GM19099 (cell line): ENCODE results near the gene RAB11FIP5.

ENCODE experiments used
- POLR2A ChIP-seq: IDR thresholded peaks from 3 replicates; pipeline ENCODE4 v1.6.1; 2011; ENCODE audit warnings: low read depth; ENCODE audit not compliant: insufficient read length; ENCODE audit errors: extremely low read depth

RAB11FIP5 gene

GRCh38 chr2:73080321-73081131, 32.2 kb downstream of the RAB11FIP5 start:
- TF ChIP-seq POLR2A: no peak

GRCh38 chr2:73079636-73080035, 33.1 kb downstream of the RAB11FIP5 start:
- TF ChIP-seq POLR2A: no peak

- TF ChIP-seq POLR2A: no peak
These were observed 34.0 kb downstream of the RAB11FIP5 start for GRCh38 chr2:73078457-73079411.

GRCh38 chr2:73077424-73077795, 35.3 kb downstream of the RAB11FIP5 start:
- TF ChIP-seq POLR2A: no peak

GRCh38 chr2:73076701-73077423, 35.9 kb downstream of the RAB11FIP5 start:
- no peak for TF ChIP-seq POLR2A

DNA sequence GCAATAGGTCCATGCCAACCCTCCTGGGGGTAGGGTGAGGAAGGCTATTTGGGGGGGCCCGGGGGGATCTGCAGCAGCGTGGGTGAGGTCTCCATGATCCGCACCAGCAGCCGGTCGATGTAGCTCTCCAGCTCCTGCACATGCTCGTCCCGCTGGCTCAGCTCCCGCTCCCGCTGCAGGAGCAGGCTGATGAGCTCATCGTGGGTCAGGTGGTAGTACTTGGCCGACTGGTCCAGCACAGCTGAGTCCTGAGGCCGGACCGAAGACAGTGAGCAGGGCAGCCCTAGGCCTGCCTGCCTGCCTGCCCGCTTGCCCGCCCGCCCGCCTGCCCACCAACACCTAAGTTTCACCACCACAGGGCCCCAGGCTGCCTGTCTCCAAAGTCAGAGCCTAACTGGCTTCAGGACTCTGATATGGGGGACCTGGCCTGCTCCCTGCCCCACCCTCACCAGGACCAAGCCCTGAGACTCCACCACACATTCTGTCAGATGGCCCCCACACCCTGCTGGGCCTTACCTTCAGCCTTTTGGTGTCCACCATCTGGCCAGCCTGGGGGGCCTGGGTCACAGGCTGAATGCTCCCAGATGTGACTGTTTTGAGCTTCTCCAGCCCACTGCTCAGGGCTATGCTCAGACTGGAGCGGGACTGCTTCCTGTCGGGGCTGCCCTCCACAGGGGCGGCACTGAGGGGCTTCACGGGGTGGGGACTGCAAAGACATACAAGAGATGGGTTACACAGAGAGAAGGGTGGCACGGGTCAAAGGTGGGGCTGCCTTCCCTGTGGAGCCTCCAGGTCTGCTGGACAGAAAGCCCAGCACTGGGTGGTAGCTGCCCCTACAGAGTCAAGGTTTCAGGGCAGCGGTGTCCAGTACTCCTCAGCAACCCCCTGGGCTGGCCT, 37.0 kb downstream of the RAB11FIP5 start:
- no peak for TF ChIP-seq POLR2A

DNA sequence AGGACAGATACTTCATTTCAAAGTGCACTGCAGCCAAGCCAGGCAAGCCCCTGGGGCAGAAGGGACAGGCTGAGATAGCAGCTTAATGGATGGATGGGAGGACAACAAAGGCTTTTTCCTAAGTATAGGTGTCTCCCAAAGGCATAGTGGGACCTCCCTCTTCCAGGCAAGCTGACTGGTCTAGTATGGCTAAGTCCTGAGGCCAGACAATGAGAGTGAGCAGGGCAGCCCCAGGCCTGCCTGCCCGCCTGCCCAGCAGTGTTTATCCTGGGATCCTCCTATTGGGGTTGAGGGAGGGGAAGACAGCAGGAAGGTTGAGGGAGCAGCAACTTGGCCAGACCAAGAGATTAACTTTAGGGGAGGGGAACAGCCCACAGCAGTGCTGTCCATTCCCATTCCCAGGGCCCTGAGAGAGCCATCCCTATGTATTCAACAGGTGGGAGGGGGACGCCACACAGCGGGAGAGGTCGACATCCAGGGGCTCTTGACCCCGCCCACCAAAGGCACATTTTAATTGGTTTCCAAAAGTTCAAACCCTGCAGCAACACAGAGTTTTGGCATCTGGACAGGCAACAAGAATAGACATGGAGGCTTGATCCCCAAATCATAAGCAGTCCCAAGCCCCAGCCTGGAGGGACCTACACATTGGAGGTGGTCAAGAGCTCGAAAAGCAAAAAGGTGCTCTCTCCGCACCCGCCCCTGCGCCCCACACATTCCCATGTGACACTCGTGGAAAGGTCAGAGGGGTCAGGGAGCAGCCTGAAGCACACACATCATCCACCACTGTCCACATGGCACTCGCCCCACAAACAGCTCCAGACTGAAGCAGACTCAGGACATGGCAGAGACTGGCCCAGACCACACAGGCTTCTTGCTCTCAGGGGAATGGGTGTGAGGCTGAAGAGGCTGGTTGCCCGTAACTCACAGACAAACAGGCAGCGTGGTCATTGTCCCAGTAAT, 38.4 kb downstream of the RAB11FIP5 start:
- TF ChIP-seq POLR2A: no peak

DNA sequence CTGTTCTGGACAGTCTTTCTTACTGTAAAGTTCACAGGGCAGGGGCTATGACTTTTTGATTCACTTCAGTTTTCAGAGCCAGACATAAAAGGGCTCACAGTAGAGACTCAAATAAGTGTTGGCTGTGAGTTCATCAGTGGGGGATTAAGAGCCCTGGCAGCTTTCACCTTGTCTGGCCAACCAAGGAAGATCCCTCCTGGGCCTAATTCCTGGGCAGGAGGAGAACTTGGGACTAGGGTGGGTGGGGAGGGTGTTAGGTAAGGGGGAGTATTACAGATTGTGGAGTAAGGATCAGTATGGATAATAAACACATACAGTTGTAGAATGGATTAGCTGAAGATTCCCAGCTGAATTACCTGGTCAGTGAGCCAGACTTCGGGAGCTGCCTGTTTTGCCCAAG, 40.3 kb downstream of the RAB11FIP5 start:
- TF ChIP-seq POLR2A: no peak

GRCh38 chr2:73072129-73072395, 40.7 kb downstream of the RAB11FIP5 start:
- TF ChIP-seq POLR2A: no peak

DNA sequence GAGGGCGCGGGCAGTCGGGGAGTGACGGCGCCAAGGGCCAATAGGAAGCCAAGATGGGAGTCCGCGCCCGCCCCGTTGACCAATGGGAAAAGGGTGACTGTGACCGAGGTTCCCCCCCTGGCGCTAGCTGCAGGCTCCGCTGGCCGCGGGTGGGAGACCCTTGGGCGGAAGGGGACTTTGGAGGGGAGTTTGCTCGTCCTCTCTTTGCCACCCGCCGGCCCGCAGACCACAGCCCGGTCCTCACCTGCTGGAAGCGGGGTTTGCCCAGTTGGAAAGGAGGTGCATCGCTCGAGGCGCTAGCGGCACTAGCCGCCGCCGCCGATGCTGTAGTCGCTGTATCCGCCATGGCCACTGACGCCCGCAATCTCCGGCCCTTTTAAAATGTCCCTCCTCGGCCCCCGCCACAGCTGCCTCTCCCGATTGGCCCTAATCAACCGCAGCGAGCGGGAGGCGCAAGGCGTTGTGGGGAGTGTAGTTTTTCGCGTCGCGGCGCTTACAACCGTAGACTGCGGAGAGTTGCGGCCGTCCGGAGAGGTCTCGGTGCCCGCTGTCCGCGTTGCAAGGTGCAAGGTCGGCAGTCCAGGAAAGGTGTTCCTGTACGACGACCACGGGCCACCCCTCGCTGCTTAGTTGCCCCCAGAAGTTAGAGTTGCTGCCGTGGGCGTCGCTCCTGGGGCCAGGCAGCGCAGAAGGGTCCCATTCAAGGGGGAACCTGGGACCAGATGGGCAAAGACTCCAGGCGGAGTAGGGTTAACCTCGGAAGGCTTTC, 41.2 kb downstream of the RAB11FIP5 start, which contains the start of gene SFXN5:
Gene SFXN5, minus strand, starts transcription at position 353 of the 769 bp plus-strand sequence. Its CDS starts 7 bp downstream, at position 346.
- peak; percentile 65 for TF ChIP-seq POLR2A

DNA sequence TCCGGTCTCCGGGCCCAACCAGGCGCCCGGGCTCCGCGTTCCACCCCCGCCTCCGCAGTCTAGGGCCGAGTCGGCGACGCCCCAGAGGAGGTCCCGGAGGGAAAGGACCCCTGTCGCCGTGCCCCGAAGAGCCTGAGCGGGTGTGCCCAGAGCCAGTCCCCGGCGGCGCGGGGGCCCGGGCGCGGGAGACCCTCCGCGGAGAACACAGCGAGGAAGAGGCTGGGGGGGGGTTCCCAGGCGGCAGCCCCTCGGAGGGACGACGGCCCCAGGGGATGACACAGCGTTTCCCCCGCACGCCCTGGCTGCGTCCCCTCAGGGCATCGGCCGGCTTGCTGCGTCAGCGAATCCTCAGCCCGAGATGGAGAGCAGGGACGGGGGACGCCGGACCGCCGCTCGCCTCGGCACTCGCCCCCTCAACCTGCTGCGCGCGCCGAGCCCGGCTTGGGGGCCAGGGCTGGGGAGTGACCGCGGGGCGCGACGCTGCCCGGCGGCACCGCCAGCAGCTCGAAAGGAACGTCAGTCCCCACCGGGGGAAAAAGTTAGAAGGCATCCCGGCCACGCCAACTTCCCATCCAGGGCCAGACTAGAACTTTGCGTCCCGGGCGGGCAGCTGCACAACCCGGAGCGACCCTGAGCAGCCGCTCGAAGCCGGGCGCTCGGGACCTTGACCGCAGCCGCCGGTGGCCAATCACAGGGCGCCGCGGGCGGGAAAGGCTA, 41.9 kb downstream of the RAB11FIP5 start:
- peak; percentile 53 for TF ChIP-seq POLR2A
